GM19193 (cell line): ENCODE measurements around the gene SIK2.

Experiments used
- POLR2A ChIP-seq: IDR thresholded peaks from 4 replicates; pipeline ENCODE4 v1.6.1; 2011; ENCODE audit not compliant: insufficient read depth, insufficient read length; ENCODE audit errors: extremely low read depth

Gene SIK2

GRCh38 chr11:111572581-111572980 is 29.7 kb upstream of the SIK2 start:
- TF ChIP-seq POLR2A = no peak

GRCh38 chr11:111573821-111574249 is 28.4 kb upstream of the SIK2 start:
- TF ChIP-seq POLR2A = no peak

GRCh38 chr11:111574373-111575225 is 27.6 kb upstream of the SIK2 start:
- no peak for TF ChIP-seq POLR2A

GRCh38 chr11:111575740-111576139 is 26.5 kb upstream of the SIK2 start:
- no peak for TF ChIP-seq POLR2A

GRCh38 chr11:111577821-111578220 is 24.4 kb upstream of the SIK2 start:
- no peak for TF ChIP-seq POLR2A

- TF ChIP-seq POLR2A = no peak
Observed at GRCh38 chr11:111581341-111581740, 20.9 kb upstream of the SIK2 start.

GRCh38 chr11:111582163-111582562 is 20.1 kb upstream of the SIK2 start:
- no peak for TF ChIP-seq POLR2A

- TF ChIP-seq POLR2A = no peak
Observed at GRCh38 chr11:111582881-111583280, 19.4 kb upstream of the SIK2 start.

- TF ChIP-seq POLR2A = no peak
Observed at GRCh38 chr11:111585371-111585770, 16.9 kb upstream of the SIK2 start.

- no peak for TF ChIP-seq POLR2A
Observed at GRCh38 chr11:111586388-111586831, 15.8 kb upstream of the SIK2 start.

GRCh38 chr11:111589114-111589513 is 13.1 kb upstream of the SIK2 start:
- TF ChIP-seq POLR2A = no peak

- no peak for TF ChIP-seq POLR2A
Observed at GRCh38 chr11:111589886-111590499, 12.3 kb upstream of the SIK2 start.

GRCh38 chr11:111591187-111591960 is 10.9 kb upstream of the SIK2 start:
- no peak for TF ChIP-seq POLR2A

GRCh38 chr11:111592491-111592890 is 9.8 kb upstream of the SIK2 start:
- no peak for TF ChIP-seq POLR2A

- TF ChIP-seq POLR2A = no peak
Observed at GRCh38 chr11:111596319-111596718, 5.9 kb upstream of the SIK2 start.

- no peak for TF ChIP-seq POLR2A
Observed at GRCh38 chr11:111598148-111598547, 4.1 kb upstream of the SIK2 start.

GRCh38 chr11:111598559-111598958 is 3.7 kb upstream of the SIK2 start:
- TF ChIP-seq POLR2A = no peak

- no peak for TF ChIP-seq POLR2A
Observed at GRCh38 chr11:111601636-111601978, 642 bp upstream of the SIK2 start.
